OCI-M2 (cell line): ENCODE measurements around the gene RNGTT.
"Not testable (repeated sequence)": the region's sequence is repeated elsewhere in the genome, so short reads cannot be mapped to it uniquely, and the experiment has no call there.

Experiments
- DNase-seq: peaks from one replicate; lab custom pipeline; 2025; ENCODE audit not compliant: unreplicated experiment; lab: John Stamatoyannopoulos, UW

RNGTT gene

DNA sequence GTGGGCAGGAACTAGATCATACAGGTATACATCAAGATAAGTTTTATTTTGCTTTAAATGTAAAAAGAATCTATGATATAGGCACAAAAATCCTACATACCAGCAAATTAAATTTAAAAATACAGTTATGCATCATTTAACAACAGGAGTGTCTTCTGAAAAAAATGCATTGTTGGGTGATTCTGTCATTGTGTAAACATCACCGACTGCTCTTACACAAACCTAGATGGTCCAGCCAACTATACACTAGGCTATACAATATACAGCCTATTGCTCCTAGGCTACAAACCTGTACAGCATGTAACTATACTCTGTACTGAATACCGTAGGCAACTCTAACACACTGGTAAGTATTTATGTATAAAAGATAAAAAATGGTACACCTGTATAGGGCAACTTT is 139.4 kb downstream of the RNGTT start:
- no peak for DNase-seq

DNA sequence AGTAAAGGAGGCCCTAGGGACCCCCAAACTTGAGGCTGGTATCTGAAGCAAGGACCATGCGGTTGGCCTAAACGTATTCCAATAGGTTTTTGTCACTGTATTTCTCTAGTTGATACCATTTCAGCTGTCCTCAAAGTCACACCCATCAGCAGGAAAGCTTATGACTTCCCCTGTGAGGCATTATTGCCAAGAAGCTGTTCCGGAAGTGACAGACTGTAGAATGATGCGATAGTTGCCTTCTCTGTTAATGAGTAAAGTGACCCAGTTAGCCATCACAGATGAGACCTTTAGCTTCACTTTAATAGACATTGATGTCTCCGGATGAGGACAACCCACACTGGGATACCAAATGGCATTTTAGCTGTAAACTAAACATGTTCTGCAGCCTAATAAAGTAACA is 147.9 kb downstream of the RNGTT start:
- DNase-seq: no peak

DNA sequence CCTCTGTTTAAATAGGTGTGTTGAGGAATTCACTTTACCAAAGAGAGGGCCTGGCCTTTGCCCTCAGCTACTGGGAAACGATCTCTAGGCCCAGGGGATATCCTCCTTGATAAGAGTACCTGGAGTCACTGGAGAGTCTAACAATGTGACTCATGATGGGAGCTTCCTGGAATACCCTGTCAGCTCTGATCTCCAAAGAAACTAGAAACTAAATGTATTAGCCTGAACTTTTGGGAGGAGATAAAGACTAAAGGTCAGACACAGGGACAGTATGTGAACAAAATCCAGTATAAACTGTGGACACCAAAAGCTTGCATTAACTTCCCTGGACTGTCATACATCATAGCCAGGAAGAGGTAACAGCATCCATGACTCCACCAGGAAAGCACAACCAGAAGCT is 148.5 kb downstream of the RNGTT start:
- DNase-seq: no peak

DNA sequence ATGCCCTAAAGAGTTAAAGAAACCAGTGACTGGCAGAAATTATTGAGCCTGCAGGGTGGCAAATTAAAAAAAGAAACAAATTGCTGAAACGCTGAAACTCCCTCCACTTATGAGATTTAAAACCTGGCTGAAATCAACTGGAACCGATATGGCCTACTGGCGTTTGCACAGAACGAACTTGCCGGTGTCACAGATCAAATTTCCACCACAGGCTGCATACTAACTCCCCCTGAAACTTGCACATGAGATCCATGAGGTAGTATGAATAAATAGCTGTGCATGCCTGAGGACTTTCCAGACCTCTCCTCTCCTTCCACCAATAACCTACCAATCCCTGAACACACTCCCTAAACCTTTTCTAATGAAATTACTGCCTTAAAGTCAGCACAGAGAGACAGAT is 150.4 kb downstream of the RNGTT start:
- no peak for DNase-seq

DNA sequence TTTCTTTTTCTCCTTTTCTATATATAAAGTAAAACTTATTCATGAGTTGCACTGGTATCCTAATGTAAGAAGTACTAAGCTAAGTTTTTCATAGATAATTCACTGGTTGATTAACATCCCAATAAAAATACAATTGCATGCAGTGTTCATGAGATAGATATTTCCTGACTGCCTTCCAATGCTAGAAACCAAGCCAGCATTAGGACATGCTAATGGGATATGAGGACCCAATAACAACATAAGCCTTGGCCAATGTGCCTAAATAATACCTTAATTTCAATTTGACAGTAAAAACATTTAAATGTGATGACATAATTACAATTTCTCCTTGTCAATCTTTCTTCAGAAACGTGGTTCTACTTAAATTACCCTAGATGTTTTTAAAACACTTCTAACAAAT is 152.7 kb downstream of the RNGTT start:
- no peak for DNase-seq

DNA sequence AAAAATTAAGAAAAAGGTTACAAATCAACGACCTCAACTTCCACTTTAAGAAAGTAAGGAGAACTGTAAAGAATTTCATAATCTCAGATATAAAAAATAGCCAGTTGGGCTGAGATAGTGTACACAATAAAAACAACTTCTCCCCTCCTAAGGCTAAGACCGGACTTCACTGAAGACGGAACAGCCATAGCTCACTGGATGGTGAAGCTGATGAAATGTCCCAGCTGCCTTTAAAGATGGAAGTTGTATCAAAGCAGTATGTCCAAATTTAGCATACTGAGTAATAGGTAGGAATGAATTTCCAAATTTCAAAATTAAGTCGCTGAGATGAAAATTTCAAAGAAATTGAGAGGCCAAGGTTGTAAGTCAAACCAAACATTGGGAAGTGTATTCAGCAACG is 153.3 kb downstream of the RNGTT start:
- DNase-seq: no peak

DNA sequence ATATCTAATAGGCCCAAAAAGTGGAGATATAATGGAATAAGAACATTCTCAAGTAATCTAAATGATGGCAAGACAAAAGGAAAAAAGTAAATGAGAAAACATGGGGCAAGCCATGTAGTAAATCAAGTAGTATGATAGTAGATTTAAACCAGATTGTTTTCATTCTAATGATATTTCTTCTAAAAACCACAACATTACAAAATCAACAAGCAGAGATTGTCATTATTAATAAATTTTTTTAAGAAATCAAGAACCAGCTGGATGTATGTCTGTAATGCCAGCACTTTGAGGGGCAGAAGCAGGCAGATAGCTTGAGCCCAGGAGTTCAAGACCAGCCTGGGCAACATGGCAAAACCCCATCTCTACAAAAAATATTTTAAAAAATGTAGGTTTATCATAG is 155.0 kb downstream of the RNGTT start:
- no peak for DNase-seq

DNA sequence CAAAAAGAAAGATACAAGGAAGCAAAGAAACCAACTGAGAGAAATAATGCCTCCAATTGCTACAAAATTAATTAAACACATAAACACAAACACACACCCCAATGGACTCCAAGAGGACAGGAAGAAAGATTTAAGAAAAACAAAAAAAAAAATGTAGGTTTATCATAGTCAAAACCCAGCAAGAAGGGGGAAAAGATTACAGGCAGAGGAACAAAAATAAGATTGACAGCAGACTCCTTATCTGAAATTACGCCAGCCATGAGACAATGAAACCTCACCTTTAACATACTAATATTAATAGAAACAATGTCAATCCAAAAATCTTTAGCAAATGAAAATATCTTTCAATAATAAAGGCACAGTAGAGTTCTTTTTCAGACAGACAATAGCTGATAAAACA is 155.8 kb downstream of the RNGTT start:
- DNase-seq: no peak

DNA sequence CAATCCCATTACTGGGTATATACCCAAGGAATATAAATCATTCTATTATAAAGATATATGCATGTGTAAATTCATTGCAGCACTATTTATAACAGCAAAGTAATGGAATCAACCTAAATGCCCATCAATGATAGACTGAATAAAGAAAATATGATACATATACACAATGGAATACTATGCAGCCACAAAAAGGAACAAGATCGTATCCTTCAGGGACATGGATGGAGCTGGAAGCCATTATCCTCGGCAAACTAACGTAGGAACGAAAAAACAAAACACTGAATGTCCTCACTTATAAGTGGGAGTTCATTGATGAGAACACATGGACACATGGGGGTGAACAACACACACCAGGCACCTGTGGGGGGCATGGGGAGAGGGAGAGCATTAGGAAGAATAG is 156.7 kb downstream of the RNGTT start:
- no peak for DNase-seq

DNA sequence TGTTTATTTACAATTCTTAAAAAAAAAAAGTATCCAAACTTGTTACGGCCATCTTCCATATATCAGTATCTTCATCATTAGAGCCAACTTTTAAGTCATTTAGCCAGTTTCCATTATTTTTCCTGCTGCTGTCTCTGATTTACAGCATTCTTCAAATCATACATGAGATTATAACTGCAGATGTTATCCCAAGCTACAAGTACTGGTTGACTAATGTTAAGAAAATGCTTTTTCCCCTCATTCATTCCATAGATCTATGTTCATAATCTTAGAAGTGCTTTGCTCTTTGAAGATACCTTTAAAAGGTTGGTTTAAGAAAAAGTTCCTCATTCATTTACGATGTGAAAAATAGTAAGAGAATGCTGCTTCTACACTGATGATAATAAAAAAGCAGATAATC is 158.7 kb downstream of the RNGTT start:
- DNase-seq: no peak

DNA sequence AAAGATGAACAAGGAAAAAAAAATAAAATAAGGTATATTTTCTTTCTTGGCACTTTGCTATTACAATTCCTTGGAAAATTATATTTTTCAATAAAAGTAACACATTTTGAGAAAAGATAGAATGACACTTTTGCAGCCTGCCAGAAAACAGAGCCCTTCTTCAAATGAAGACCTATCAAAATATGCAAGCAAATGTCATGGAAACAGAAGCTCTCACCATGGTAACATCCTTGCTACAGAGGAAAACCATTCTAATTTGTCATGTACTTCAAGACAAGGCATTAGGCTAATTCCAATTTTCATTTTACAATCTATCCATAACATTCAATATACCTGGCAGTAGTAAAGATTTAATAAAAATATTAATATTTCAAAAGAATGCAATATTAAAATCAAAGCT is 177.9 kb downstream of the RNGTT start:
- no peak for DNase-seq

DNA sequence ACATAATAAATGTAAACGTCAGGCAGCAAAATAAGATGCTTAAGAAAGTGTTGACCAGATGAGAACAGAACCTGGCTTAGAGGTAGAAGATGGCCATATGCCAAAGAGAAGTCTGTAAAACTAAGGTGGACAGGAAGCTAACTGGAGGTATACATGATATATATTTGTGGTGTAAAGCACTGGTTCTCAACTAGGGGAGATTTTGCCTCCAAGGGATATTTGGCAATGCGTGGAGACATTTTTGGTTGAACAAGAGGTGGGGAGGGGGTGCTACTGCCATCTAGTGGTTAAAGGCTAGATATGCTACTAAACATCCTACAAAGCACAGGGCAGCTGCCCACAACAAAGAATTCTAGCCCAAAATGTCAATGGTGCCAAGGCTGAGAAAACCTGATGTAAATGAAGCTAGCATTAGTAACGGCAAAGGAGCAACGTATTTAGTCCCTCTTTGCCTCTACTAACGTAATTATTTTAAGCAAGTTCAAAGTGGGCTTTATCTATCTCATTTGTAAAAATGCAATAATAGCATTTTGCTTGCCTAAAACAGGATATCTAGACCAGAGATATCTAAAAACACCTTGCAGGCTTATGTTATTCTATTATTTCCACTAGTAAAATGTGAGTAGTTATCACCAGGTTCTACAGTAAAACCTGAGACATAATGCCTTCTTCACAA is 182.6 kb downstream of the RNGTT start:
- DNase-seq: no peak

DNA sequence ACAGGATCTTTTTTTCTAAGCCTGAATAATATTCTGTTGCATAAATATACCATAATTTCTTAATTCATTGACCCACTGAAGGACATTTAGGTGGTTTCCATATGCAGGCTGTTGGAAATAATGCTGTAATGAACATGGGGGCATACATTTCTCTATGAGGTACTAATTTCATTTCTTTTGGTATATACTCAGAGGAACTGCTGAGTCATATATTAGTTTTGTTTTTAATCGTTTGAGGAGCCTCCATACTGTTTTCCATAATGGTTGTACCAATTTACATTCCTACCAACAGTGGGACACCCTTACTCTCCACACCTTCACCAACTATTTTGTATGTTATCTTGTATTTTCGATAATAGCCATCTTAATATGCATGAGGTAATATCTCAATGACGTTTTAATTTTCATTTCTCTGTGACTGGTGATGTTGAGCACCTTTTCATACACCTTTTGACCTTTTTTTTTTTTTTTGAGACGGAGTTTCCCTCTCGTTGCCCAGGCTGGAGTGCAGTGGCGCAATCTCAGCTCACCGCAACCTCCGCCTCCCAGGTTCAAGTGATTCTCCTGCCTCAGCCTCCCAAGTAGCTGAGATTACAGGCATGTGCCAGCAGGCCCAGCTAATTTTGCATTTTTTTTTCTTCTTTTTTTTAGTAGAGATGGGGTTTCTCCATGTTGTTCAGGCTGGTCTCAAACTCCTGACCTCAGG is 187.4 kb downstream of the RNGTT start:
- DNase-seq: no peak

DNA sequence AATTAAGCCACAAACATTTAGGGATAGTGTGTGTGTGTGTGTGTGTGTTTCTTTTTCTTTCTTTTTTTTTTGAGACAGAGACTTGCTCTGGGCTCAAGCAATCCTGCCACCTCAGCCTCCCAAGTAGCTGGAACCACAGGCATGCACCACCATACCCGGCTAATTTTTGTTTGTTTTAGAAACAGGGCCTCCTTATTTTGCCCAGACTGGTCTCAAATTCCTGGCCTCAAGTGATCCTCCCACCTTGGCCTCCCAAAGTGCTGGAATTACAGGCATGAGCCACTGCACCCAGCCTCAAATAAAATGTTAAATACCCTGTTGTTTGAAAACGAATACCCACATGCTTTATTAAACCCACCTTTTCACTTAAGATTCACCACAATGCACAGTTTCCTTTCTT is 195.3 kb downstream of the RNGTT start:
- DNase-seq: not testable (repeated sequence)

DNA sequence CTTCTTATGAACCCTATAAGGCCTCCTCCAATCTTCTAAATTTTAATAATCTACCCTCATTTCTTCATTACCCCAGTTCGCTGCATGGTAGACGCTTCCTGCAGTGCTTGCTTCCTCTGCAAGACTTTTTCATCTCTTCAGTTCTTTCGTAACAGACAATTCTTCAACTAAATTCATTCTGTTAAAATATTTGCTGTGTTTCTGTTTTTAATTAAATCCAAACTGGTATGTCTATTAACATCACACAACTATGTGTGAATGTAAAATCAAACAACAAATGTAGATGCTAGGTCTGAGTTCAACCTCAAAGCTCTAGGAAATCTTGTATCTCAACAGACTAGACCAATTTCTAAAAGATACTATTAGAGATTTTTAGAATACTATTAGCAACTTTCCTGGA is 199.3 kb downstream of the RNGTT start:
- DNase-seq: no peak

DNA sequence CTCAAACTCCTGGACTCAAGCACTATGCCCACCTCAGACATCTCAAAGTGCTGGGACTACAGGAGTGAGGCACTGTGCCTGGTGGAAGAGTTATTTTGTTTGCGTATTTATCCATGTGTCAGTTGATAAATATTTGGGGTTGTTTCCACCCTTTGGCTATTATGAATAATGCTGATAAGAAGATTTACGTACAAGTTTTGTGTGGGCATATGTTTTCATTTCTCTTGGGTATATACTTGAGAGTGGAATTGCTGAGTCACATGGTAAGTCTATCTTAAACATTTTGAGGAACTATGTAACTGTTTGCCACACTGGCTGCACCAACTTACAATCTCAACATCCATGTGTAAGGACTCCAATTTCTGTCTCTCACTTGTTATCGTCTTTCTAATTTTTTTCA is 200.3 kb downstream of the RNGTT start:
- no peak for DNase-seq

DNA sequence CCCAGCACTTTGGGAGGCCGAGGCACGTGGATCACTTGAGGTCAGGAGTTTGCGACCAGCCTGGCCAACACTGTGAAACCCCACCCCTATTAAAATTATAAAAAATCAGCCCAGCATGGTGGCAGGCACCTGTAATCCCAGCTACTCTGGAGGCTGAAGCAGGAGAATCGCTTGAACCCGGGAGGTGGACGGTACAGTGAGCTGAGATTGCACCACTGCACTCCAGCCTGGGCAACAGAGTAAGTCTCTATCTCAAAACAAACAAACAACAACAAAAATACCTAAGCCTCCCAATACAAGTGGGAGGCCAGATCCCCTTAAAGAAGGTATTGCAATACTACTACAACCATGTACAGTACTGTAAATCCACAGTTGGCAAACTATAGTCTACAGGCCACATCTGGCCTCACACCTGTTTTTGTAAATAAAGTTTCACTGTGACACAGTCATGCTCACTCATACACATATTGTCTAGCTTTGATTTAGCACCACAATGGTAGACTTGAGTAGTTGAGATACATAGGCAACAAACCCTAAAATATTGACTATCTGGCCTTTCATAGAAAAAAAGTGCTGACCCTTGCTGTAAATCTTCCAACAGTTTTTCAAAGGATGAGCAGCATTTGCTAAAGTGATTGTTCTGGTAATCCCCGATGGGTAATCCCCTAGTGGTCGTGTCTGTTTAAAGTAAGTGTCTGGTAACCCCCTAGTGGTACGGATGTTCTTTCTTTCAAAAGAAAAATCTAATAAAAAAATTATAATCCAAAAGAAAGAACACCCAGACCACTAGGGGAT is 202.0 kb downstream of the RNGTT start:
- DNase-seq: no peak

DNA sequence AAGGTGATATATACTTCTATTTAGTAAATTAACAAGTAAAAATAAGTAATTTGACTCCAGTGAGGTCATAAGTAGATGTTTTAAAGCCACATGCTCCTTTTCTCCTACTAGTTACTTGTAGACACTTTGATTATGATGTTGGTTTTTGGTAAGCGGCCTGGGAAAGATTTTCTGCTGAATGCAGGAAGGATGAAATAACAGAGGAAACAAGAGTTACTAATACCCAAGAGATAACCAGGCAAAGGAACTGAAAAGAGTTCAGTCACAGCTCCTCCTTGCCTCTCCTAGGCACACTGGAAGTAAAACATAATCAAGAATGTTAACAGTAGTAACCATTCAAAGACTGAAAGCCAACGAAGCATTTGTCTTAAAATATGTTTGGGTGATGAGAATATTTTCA is 203.3 kb downstream of the RNGTT start:
- no peak for DNase-seq

DNA sequence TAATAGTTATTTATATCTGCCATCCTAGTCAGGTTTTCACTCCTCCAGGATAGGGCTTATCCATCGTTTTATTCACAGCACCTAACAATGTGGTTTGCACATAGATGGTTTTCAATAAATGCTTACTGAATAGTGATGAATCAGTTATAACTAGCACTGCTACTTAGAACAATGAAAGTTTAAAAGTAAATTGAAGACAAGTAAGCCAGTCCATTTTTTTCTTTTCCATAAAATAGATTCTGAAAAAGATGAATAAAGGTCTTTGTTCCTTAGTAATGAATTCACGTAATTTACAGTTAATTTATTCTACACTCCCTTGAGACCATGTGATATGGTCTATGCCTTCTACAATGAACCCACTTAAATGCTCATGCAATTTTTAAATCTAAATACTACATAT is 212.5 kb downstream of the RNGTT start:
- DNase-seq: no peak

DNA sequence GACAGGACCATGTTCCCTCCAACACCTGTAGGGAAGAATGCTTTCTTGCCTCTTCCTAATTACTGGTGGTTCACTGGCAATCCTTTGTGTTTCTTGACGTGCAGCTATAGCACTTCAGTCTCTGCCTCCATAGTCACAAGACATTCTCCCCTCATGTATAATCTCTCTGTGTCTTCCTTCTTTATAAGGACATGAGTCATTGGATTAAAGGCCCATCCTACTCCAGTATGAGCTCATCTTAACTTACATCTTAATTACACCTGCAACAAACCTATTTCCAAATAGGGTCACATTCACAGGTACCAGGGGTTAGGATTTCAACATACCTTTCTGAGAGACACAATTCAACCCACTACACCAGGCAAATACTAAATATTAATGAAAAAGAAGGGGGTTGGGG is 213.6 kb downstream of the RNGTT start:
- DNase-seq: no peak

DNA sequence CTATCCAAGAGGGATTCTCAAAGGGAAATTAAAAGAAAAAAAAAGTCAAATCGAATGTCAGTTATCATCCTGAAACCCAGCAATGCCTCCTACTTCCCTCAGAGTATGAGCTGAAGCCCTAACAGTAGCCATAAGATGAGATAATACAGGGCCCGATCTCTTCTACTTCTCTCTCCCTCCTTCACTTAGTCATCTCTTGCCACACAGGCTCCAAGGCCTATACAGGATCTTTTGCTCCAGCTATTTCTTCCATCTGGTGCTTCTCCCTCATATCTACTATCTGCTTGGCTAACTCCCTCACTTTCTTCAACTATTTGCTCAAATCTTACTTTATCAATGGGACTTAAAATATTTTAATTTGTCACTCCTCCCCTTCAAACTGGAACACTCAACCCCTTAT is 215.3 kb downstream of the RNGTT start:
- no peak for DNase-seq

DNA sequence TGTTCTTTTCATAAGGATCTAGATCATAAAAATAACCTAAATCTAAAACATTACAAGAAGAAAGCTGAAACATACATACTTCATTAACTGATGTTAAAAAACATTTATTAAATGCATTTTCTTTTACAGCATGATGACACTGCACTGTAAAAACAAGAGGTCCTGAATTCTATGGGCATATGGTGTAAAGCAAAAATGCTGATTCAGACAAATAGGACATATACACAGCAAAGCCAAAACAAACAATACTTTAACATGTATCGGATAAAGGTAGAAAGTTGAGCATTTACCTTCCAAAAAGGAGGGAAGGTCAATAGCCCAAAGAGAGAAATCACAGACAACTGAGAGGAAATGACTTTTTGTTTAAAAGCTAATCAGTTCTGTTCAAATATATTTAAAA is 221.5 kb downstream of the RNGTT start:
- no peak for DNase-seq
